B cell (primary cell): Measurements from ENCODE around the gene TMPRSS7. TPM values are rescaled to one million over a fixed set of nuclear protein-coding genes. Genes with fewer than 3 reads are reported as not detected.

ENCODE experiments used
- ATAC-seq: fragments of 200-7000 bp; cut with Tn5 transposase; one replicate; pipeline ENCODE4 v1.10.0; 2021; ENCODE audit warnings: low read depth, mild to moderate bottlenecking, moderate number of reproducible peaks, moderate library complexity
- CTCF ChIA-PET: fragments of 350-600 bp; sonication (Branson Sonifier 250); formaldehyde crosslinking; loops from one replicate; lab custom pipeline; 2021; ENCODE audit warnings: antibody characterized with exemption, inconsistent platforms; lab: Charles Lee
- POLR2A ChIA-PET: fragments of 350-600 bp; sonication (Branson Sonifier 250); formaldehyde crosslinking; loops from one replicate; lab custom pipeline; 2021; ENCODE audit warnings: antibody characterized with exemption; lab: Charles Lee
- DNase-seq: peaks from one replicate; pipeline ENCODE4 v3.0.0; 2013
- H2AFZ ChIP-seq: 2 replicates; pipeline ENCODE4 v1.6.1; 2012; ENCODE audit warnings: mild to moderate bottlenecking, low read depth, low read length; ENCODE audit not compliant: insufficient read depth, poor library complexity, severe bottlenecking
- H3K27ac ChIP-seq, 2 donors: 1 replicate in 1 of 2; 2 replicates in 1 of 2; pipeline ENCODE4 v1.5.1; 2012 to 2013; ENCODE audit warnings: low read length in 2 of 2, mild to moderate bottlenecking in 2 of 2, moderate library complexity in 1 of 2
- H3K27me3 ChIP-seq, 4 experiments: fragments of 200-600 bp in 1 of 4; sonication (generic) in 1 of 4; replicated peaks in 1 of 4; 1 replicate in 2 of 4; 2 replicates in 2 of 4; pipeline versions ENCODE4 v1.6.1 to v1.7.0; 2013 to 2016; ENCODE audit warnings: low read length in 3 of 4, mild to moderate bottlenecking in 2 of 4, mixed read lengths in 1 of 4, moderate library complexity in 1 of 4; ENCODE audit not compliant: insufficient read depth in 4 of 4, control insufficient read depth in 3 of 4; ENCODE audit errors: control extremely low read depth in 1 of 4
- H3K36me3 ChIP-seq, 2 experiments: replicated peaks in 1 of 2; 1 replicate in 1 of 2; 2 replicates in 1 of 2; pipeline versions ENCODE4 v1.6.1 to v1.7.1; 2013; ENCODE audit warnings: low read length in 1 of 2; ENCODE audit not compliant: insufficient read depth in 2 of 2, control insufficient read depth in 1 of 2; ENCODE audit errors: control extremely low read depth in 1 of 2, extremely low read depth in 1 of 2
- H3K4me1 ChIP-seq, 2 donors: fragments of 200-600 bp in 1 of 2; sonication (generic) in 1 of 2; 1 replicate in 1 of 2; 2 replicates in 1 of 2; pipeline versions ENCODE4 v1.5.1 to v1.6.1; 2013 to 2017; ENCODE audit warnings: low read length in 2 of 2; ENCODE audit not compliant: control insufficient read depth in 2 of 2, insufficient read depth in 2 of 2
- H3K4me2 ChIP-seq: replicated peaks from 2 replicates; pipeline ENCODE3; 2012; ENCODE audit warnings: mild to moderate bottlenecking, low read depth, low read length; ENCODE audit not compliant: poor library complexity, severe bottlenecking
- H3K4me3 ChIP-seq, 5 experiments: fragments of 200-600 bp in 1 of 5; sonication (generic) in 1 of 5; 1 replicate in 3 of 5; 2 replicates in 2 of 5; pipeline versions ENCODE4 v1.5.1 to v1.7.0; 2011 to 2016; ENCODE audit warnings: low read length in 4 of 5, mild to moderate bottlenecking in 4 of 5, low read depth in 2 of 5, control low read depth in 1 of 5, moderate library complexity in 1 of 5; ENCODE audit not compliant: insufficient read depth in 1 of 5; ENCODE audit errors: control extremely low read depth in 1 of 5, extremely low read depth in 1 of 5
- H3K79me2 ChIP-seq: fragments of 200-600 bp; sonication (generic); one replicate; pipeline ENCODE4 v1.6.0; 2016; ENCODE audit warnings: low read length; ENCODE audit not compliant: control insufficient read depth, insufficient read depth
- H3K9ac ChIP-seq: fragments of 200-600 bp; sonication (generic); 2 replicates; pipeline ENCODE4 v1.6.1; 2017; ENCODE audit warnings: mild to moderate bottlenecking, low read length, moderate library complexity
- H3K9me3 ChIP-seq, 3 donors: one replicate each; pipeline versions ENCODE4 v1.6.1 to v1.7.1; 2013; ENCODE audit warnings: low read length in 2 of 3; ENCODE audit not compliant: control insufficient read depth in 2 of 3, insufficient read depth in 1 of 3; ENCODE audit errors: control extremely low read depth in 1 of 3
- H4K20me1 ChIP-seq: 2 replicates; pipeline ENCODE4 v1.6.0; 2012; ENCODE audit warnings: mild to moderate bottlenecking, low read length; ENCODE audit not compliant: insufficient read depth, control insufficient read depth, poor library complexity, severe bottlenecking
- H3K27ac Mint-ChIP-seq: one replicate; pipeline ENCODE4 v1.8.0; 2021; ENCODE audit warnings: mixed read lengths
- H3K27me3 Mint-ChIP-seq: one replicate; pipeline ENCODE4 v1.8.0; 2021; ENCODE audit warnings: mixed read lengths
- H3K4me1 Mint-ChIP-seq: one replicate; pipeline ENCODE4 v1.8.0; 2021; ENCODE audit warnings: mixed read lengths
- H3K4me3 Mint-ChIP-seq: one replicate; pipeline ENCODE4 v1.8.0; 2021; ENCODE audit warnings: mixed read lengths
- H3K9me3 Mint-ChIP-seq: one replicate; pipeline ENCODE4 v1.8.0; 2022; ENCODE audit warnings: mixed read lengths; ENCODE audit not compliant: insufficient read depth
- CTCF ChIP-seq: fragments of 200-600 bp; IDR thresholded peaks from one replicate; pipeline ENCODE4 v1.8.0; 2022; ENCODE audit warnings: antibody characterized with exemption, mild to moderate bottlenecking
- EZH2 ChIP-seq: IDR thresholded peaks from 2 replicates; pipeline ENCODE4 v1.6.1; 2012; ENCODE audit warnings: borderline replicate concordance, low read depth, mild to moderate bottlenecking, moderate library complexity, low read length; ENCODE audit not compliant: insufficient read depth, poor library complexity, severe bottlenecking
- WGBS: methylation state at CpG from one replicate; pipeline ENCODE4 v1.1.5; 2013; ENCODE audit warnings: missing lambda C conversion rate; ENCODE audit not compliant: insufficient coverage; 5-methylcytosine and 5-hydroxymethylcytosine counted together
- intact Hi-C: fragments of 100-400 bp; cut with micrococcal nuclease; formaldehyde crosslinking; loops from one replicate; pipeline ENCODE4 v1.10.0; 2022
- polyA plus RNA-seq: library from polyadenylated mRNA; depleted of rRNA; stranded (reverse); fragments of >200 nt; gene quantifications from 2 replicates; pipeline ENCODE4 v1.2.3, GENCODE V29; 2012
- total RNA-seq, 2 donors: library from RNA; stranded (reverse); fragments of 120-200 nt in 1 of 2; gene quantifications; 1 replicate in 1 of 2; 2 replicates in 1 of 2; pipeline versions ENCODE4 v1.2.3 to v1.2.4, GENCODE V29; 2013 to 2022

Gene TMPRSS7
- total and polyA plus RNA-seq, 2 donors (not counting 1 experiment from before 2014, with no cell fraction given), result not detected

GRCh38 chr3:112119962-112120836 is 85.7 kb downstream of the TMPRSS7 start:
- intact Hi-C loops, result no loop called here
- Histone ChIP-seq H3K9me3 (no peaks in the 10 kb centered on the region), H4K20me1 (no peaks in the 10 kb centered on the region), H3K4me3 (peak overlapping the region in 1 of 5 experiments; percentile 45), H3K4me1 (peaks cover 84 to 94% of the 10 kb centered on the region in 2 donors), H3K36me3 (peaks cover 0 to 12% of the 10 kb centered on the region in 2 experiments), H3K9ac (peak overlapping the region; percentile 30), H3K27ac (peak overlapping the region; percentile 67 to 78), H3K27me3 (no peaks in the 10 kb centered on the region), H3K79me2 (peaks cover 12% of the 10 kb centered on the region), H3K4me2 (peak overlapping the region; percentile 56), H2AFZ (peak overlapping the region; percentile 8)
- H3K9me3 Mint-ChIP-seq, result no peaks in the 10 kb centered on the region
- H3K27me3 Mint-ChIP-seq, result no peaks in the 10 kb centered on the region
- H3K27ac Mint-ChIP-seq, result peak overlapping the region; percentile 86
- ATAC-seq (peak; percentile 28), DNase-seq (peak; percentile 66)
- CTCF ChIA-PET, result interaction anchor here (1.2 to 3.9 kb wide), 3 partner anchors 13 to 411 kb away, joined by 3 to 36 read pairs (median 6); partner anchors contain the start of gene GCSAM
- TF ChIP-seq EZH2 (no peak), CTCF (no peak)
- peaks cover 88% of the 10 kb centered on the region for H3K4me1 Mint-ChIP-seq
- POLR2A ChIA-PET, result no interaction called here
- H3K4me3 Mint-ChIP-seq, result peak overlapping the region; percentile 79
- 10% methylated on average over 5 of the region's 9 CpGs for WGBS
